GM18870 (cell line): ENCODE results near the gene ECM2.

ENCODE experiments used
- ATAC-seq: cut with Tn5 transposase; IDR thresholded peaks from one replicate; pipeline ENCODE4 v1.9.1; 2021; ENCODE audit warnings: moderate library complexity; ENCODE audit not compliant: unreplicated experiment

Gene ECM2

DNA sequence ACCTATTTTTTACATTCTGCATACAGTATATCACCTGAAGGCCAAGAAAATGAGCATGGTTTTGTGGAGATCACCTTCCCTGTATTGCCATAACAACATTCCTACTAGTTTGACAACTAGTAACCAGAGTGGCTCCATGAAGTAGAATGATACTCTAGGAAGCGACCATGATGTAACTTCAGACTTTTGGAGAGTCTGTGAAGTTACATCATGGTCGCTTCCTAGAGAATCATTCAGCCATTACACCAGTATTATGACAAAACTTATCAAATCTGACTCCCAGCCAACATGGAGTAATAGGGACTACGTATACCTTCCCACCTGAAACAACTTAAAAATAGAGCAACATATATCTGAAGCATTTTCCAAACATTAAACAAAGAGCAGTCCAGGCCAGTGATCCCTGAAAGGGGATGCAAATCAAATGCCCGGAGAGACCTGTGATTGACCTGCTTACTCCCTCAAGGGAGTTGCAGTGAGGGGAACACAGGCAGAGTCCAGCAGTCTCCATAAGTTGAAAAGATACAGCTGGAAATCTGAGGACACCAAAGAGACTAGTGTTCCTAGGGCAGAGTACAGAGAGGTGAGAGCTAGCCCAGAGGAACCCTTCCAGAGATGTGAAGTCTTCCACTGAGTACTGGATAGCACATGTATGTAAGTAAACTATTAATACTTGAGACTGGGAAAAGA, 7.8 kb downstream of the ECM2 start:
- ATAC-seq, result no peak

GRCh38 chr9:92527291-92527828, 8.4 kb downstream of the ECM2 start:
- no peak for ATAC-seq

DNA sequence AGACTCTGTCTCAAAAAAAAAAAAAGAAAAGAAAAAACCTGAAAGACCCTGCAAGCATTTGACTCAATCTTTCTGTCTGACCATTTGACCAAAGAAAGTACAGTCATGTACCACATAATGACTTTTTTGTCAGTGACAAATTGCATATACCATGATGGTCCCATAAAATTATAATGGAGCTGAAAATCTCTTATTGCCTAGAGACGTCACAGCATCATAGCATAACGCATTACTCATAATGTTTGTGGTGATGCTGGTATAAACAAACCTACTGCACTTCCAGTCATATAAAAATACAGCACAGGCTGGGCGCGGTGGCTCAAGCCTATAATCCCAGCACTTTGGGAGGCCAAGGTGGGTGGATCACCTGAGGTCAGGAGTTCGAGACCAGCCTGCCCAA, 10.5 kb downstream of the ECM2 start:
- ATAC-seq, result no peak

GRCh38 chr9:92524881-92525280, 10.9 kb downstream of the ECM2 start:
- no peak for ATAC-seq

GRCh38 chr9:92522983-92523970, 12.5 kb downstream of the ECM2 start:
- no peak for ATAC-seq

GRCh38 chr9:92520837-92521236, 15.0 kb downstream of the ECM2 start:
- ATAC-seq, result no peak

- no peak for ATAC-seq
Observed at GRCh38 chr9:92518199-92518598, 17.6 kb downstream of the ECM2 start.

- ATAC-seq, result no peak
Observed at GRCh38 chr9:92517046-92517445, 18.7 kb downstream of the ECM2 start.

DNA sequence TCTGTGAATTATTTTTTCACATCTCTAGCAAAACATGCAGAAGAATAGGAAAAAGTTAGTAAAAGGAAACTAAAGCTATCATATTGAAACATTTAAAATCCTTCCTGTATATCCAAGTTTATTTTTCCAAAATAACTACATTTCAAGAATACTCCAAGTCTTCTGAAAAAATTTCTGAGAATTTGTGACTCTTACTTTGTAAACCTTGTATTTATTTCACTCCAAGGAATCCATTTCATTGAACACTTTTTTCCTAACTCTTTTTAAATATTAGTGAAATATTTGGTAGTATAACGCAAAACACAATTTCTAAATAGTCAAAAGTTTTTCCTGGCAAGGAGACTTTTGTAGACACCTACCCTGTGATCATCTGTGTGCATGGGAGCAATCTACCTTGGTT, 19.3 kb downstream of the ECM2 start:
- no peak for ATAC-seq

GRCh38 chr9:92514635-92515034, 21.2 kb downstream of the ECM2 start:
- ATAC-seq, result no peak

DNA sequence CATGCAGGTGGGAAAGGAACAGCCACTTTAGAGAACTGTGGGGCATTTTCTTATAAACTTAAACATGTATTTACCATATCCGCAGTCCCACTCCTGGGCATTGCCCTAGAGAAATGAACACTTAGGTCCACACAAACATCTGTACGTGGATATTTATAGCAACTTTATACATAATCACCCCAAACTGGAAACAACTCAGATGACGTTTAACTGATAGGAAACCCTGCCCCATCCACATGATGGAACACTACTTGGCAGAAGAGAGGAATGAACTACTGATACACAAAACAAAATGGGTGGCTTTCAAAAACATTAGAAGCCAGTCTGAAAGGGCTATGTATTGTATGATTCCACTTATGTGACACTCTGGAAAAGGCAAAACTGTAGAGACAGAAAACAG, 22.4 kb downstream of the ECM2 start:
- ATAC-seq, result no peak

GRCh38 chr9:92512622-92513021, 23.2 kb downstream of the ECM2 start:
- ATAC-seq, result no peak

- no peak for ATAC-seq
Observed at GRCh38 chr9:92510747-92511146, 25.0 kb downstream of the ECM2 start.

GRCh38 chr9:92509050-92509449, 26.7 kb downstream of the ECM2 start:
- ATAC-seq, result no peak

- no peak for ATAC-seq
Observed at GRCh38 chr9:92508018-92508820, 27.6 kb downstream of the ECM2 start.

DNA sequence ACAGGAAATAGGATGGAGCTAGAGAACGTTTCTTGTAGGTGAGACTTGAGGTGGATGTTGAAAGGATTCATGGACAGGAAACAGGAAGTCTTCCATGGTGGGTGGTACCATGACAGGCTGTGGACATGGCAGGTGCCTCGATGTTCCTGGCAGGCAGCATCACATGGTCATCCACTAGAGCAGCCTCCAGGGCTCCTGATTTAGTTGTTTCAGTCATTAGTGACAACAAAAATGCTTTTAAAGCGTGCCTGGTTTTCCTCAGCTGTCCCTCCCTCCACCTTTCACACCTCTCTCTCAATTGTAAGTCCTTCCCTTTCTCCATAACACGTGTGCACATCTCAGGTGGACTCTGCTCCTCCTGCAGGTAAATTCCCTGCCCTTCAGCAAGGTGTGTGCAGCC, 28.3 kb downstream of the ECM2 start:
- no peak for ATAC-seq

DNA sequence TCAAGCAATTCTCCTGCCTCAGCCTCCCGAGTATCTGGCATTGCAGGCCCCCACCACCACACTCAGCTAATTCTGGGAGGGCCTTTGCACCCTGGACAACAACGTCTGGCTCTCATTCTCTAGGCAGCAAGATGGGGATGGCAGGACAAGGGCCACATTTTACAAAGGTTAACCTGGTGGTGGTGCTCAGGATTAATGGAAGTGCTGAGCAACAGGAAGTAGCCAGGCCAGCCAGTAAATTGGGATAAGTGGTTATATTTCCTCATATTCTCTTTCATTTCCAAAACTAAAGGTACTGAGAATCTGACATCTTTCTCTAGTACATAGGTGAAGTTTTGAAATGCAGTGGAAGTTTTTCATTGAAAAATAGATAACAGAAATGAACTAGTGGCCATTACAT, 28.8 kb downstream of the ECM2 start:
- ATAC-seq, result no peak

DNA sequence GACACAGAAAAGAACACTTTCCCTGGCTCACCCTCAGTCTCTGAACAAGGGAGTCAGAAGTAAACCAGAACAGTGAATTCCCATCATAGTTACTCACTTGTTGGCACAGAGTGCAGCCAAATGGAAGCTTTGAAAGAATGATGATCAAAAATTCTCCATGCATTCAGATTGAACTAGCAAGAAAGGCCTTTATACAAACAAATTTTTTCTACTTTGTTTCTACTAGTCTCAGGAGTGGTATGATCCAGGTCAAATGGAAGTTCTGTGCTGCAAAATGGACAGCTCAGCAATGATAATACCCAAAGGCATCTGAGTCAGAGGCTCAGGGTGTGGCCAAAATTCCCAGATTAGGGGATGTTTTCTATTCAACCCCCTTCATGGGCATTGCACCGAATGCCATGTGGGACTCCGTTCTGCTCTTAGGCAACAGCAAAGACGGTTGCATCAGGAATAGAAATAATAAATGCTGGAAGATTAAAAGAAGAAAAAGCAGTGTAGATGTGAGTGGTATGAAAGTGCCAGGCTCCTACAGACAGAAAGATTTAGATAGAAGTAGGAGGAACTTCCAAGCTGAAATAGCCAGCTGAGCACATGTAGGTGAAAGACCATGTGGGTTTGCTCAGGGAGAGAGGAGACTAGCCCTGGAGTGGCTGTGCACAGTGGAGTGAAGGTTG, 29.5 kb downstream of the ECM2 start:
- no peak for ATAC-seq

- no peak for ATAC-seq
Observed at GRCh38 chr9:92504881-92505280, 30.9 kb downstream of the ECM2 start.

GRCh38 chr9:92503156-92503555, 32.6 kb downstream of the ECM2 start:
- ATAC-seq, result no peak
